22Rv1 (cell line): ENCODE measurements around the gene LIN9.

Experiments used
- H3K27ac ChIP-seq: fragments of 450-650 bp; 2 replicates; pipeline ENCODE4 v1.5.1; 2017
- ZFX ChIP-seq: fragments of 450-650 bp; IDR thresholded peaks from 2 replicates; pipeline ENCODE4 v1.6.1; 2017; ENCODE audit warnings: antibody characterized with exemption, borderline replicate concordance
- TF ChIP-seq, protein P1 (sequence below): fragments of 450-650 bp; IDR thresholded peaks from 2 replicates; pipeline ENCODE4 v1.5.1; 2017; ENCODE audit warnings: mild to moderate bottlenecking

Gene LIN9

GRCh38 chr1:226250511-226250910, 58.5 kb downstream of the LIN9 start:
- H3K27ac ChIP-seq = no peak overlapping the region
- no peak for TF ChIP-seq ZFX
- TF ChIP-seq, protein P1, sequence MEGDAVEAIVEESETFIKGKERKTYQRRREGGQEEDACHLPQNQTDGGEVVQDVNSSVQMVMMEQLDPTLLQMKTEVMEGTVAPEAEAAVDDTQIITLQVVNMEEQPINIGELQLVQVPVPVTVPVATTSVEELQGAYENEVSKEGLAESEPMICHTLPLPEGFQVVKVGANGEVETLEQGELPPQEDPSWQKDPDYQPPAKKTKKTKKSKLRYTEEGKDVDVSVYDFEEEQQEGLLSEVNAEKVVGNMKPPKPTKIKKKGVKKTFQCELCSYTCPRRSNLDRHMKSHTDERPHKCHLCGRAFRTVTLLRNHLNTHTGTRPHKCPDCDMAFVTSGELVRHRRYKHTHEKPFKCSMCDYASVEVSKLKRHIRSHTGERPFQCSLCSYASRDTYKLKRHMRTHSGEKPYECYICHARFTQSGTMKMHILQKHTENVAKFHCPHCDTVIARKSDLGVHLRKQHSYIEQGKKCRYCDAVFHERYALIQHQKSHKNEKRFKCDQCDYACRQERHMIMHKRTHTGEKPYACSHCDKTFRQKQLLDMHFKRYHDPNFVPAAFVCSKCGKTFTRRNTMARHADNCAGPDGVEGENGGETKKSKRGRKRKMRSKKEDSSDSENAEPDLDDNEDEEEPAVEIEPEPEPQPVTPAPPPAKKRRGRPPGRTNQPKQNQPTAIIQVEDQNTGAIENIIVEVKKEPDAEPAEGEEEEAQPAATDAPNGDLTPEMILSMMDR = no peak

GRCh38 chr1:226248796-226249195, 60.2 kb downstream of the LIN9 start:
- no peak for TF ChIP-seq ZFX
- TF ChIP-seq, protein P1 = no peak
- no peak overlapping the region for H3K27ac ChIP-seq

- no peak for TF ChIP-seq ZFX
- TF ChIP-seq, protein P1 = no peak
- H3K27ac ChIP-seq = no peak overlapping the region
Observed at GRCh38 chr1:226248091-226248490, 60.9 kb downstream of the LIN9 start.

- no peak overlapping the region for H3K27ac ChIP-seq
- TF ChIP-seq, protein P1 = no peak
- no peak for TF ChIP-seq ZFX
Observed at GRCh38 chr1:226239421-226239820, 69.5 kb downstream of the LIN9 start.

- no peak overlapping the region for H3K27ac ChIP-seq
- TF ChIP-seq ZFX = no peak
Observed at GRCh38 chr1:226236826-226237225, 72.1 kb downstream of the LIN9 start.

- TF ChIP-seq, protein P1 = no peak
- no peak for TF ChIP-seq ZFX
- no peak overlapping the region for H3K27ac ChIP-seq
Observed at GRCh38 chr1:226233806-226234205, 75.2 kb downstream of the LIN9 start.

GRCh38 chr1:226233293-226233692, 75.7 kb downstream of the LIN9 start:
- no peak for TF ChIP-seq ZFX
- TF ChIP-seq, protein P1 = no peak
- no peak overlapping the region for H3K27ac ChIP-seq

DNA sequence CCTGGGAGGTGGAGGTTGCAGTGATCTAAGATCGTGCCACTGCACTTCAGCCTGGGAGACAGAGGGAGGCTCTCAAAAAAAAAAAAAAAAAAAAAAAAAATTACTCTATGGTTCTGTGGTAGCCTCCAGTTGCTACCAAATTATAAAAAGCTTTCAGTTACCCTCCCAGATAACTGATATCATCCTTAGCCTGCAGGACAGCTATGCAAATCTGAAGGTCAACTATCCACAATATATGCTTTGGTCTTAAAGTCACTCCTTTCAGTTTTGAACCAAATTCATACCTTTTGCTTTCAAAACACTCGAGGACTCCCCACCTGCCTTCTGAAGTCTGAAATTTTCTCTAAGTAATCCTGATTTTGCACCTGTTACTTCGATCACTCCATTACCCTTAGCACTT, 82.4 kb downstream of the LIN9 start:
- TF ChIP-seq, protein P1 = no peak
- no peak for TF ChIP-seq ZFX
- H3K27ac ChIP-seq = no peak overlapping the region
